PC-9 (cell line): ENCODE results near the gene ETV2. TPM values are rescaled to one million over a fixed set of nuclear protein-coding genes. Genes with fewer than 3 reads are reported as not detected.

Source experiments
- BruUV-seq: library from RNA; stranded (reverse); fragments of 400-500 nt; replicated peaks from 2 replicates; lab custom pipeline; 2021; lab: Mats Ljungman, UMichigan
- CTCF ChIA-PET: fragments of 300-600 bp; sonication (Branson Sonifier 250); formaldehyde crosslinking; loops from one replicate; lab custom pipeline; 2022; ENCODE audit warnings: antibody characterized with exemption; lab: Charles Lee
- POLR2A ChIA-PET: fragments of 300-600 bp; sonication (Branson Sonifier 250); formaldehyde crosslinking; loops from one replicate; lab custom pipeline; 2022; ENCODE audit warnings: antibody characterized with exemption; ENCODE audit not compliant: unreplicated experiment; lab: Charles Lee
- DNase-seq, 2 experiments: peaks; one replicate each; pipeline versions ENCODE4 v3.0.0 to v3.0.0-alpha.2; 2015 to 2022; ENCODE audit warnings: mixed read lengths in 1 of 2
- H2AFZ ChIP-seq: fragments of 200-600 bp; sonication (generic); 2 replicates; pipeline ENCODE4 v1.8.1; 2017; ENCODE audit warnings: antibody characterized with exemption
- H3F3A ChIP-seq: fragments of 200-600 bp; sonication (generic); 2 replicates; pipeline ENCODE4 v1.8.1; 2017; ENCODE audit warnings: antibody characterized with exemption, mild to moderate bottlenecking, low read depth; ENCODE audit not compliant: insufficient read depth
- H3K27ac ChIP-seq: fragments of 200-600 bp; sonication (generic); 2 replicates; pipeline ENCODE4 v1.6.1; 2016; ENCODE audit warnings: mixed run types
- H3K27me3 ChIP-seq: fragments of 200-600 bp; sonication (generic); 2 replicates; pipeline ENCODE4 v1.6.1; 2016; ENCODE audit warnings: low read depth, mixed run types; ENCODE audit not compliant: insufficient read depth
- H3K36me3 ChIP-seq: fragments of 200-600 bp; sonication (generic); 2 replicates; pipeline ENCODE4 v1.6.1; 2016; ENCODE audit warnings: low read depth, mixed run types
- H3K4me1 ChIP-seq: fragments of 200-600 bp; sonication (generic); replicated peaks from 2 replicates; pipeline ENCODE4 v1.6.1; 2016; ENCODE audit warnings: mixed run types; ENCODE audit not compliant: insufficient read depth
- H3K4me2 ChIP-seq: fragments of 200-600 bp; sonication (generic); 2 replicates; pipeline ENCODE4 v1.6.1; 2017; ENCODE audit warnings: mixed run types
- H3K4me3 ChIP-seq: fragments of 200-600 bp; sonication (generic); 2 replicates; pipeline ENCODE4 v1.6.1; 2016; ENCODE audit warnings: mixed run types
- H3K79me2 ChIP-seq: fragments of 200-600 bp; sonication (generic); 2 replicates; pipeline ENCODE4 v1.6.1; 2017; ENCODE audit warnings: low read depth, mixed run types
- H3K9me2 ChIP-seq: fragments of 200-600 bp; sonication (generic); 2 replicates; pipeline ENCODE4 v1.8.1; 2017; ENCODE audit warnings: mild to moderate bottlenecking; ENCODE audit not compliant: insufficient read depth
- H3K9me3 ChIP-seq: fragments of 200-600 bp; sonication (generic); 2 replicates; pipeline ENCODE4 v1.8.1; 2016; ENCODE audit warnings: low read depth; ENCODE audit not compliant: insufficient read depth
- H4K20me1 ChIP-seq: fragments of 200-600 bp; sonication (generic); 2 replicates; pipeline ENCODE4 v1.8.1; 2017; ENCODE audit not compliant: insufficient read depth
- CTCF ChIP-seq: fragments of 200-600 bp; sonication (generic); conservative IDR thresholded peaks from 2 replicates; pipeline ENCODE4 v1.6.1; 2017; ENCODE audit warnings: mixed run types, antibody characterized with exemption, mild to moderate bottlenecking, moderate library complexity
- EZH2 ChIP-seq: fragments of 200-600 bp; sonication (generic); IDR thresholded peaks from 2 replicates; pipeline ENCODE4 v1.8.0; 2017; ENCODE audit warnings: antibody characterized with exemption, low read depth
- intact Hi-C: fragments of 100-400 bp; cut with micrococcal nuclease; formaldehyde crosslinking; loops from one replicate; pipeline ENCODE4 v1.10.0; 2022; ENCODE audit not compliant: unreplicated experiment
- total RNA-seq: library from RNA; stranded (reverse); gene quantifications from 2 replicates; pipeline ENCODE4 v1.2.3, GENCODE V29; 2021

The ETV2 gene
- total RNA-seq, 1 experiment from 2014 or later: 1.8 TPM

- ChIA-PET POLR2A (no interaction called here), CTCF (no interaction called here)
- H3F3A ChIP-seq: no peaks in the 10 kb centered on the region
- no peaks in the 10 kb centered on the region for H3K27me3 ChIP-seq
- H3K27ac ChIP-seq: no peak overlapping the region
- H3K4me2 ChIP-seq: no peak overlapping the region
- H3K36me3 ChIP-seq: no peaks in the 10 kb centered on the region
- no peaks in the 10 kb centered on the region for H4K20me1 ChIP-seq
- intact Hi-C loops: no loop called here
- BruUV-seq: no TSS peak
- H2AFZ ChIP-seq: no peak overlapping the region
- TF ChIP-seq EZH2 (no peak), CTCF (no peak)
- no peaks in the 10 kb centered on the region for H3K4me1 ChIP-seq
- H3K4me3 ChIP-seq: no peak overlapping the region
- H3K9me3 ChIP-seq: no peaks in the 10 kb centered on the region
- no peaks in the 10 kb centered on the region for H3K9me2 ChIP-seq
- no peaks in the 10 kb centered on the region for H3K79me2 ChIP-seq
- DNase-seq: no peak
Measured at GRCh38 chr19:35620001-35620400, 21.5 kb upstream of the ETV2 start.

GRCh38 chr19:35621708-35622107 lies 19.8 kb upstream of the ETV2 start:
- TF ChIP-seq CTCF: no peak
- TF ChIP-seq EZH2: no peak
- POLR2A ChIA-PET: no interaction called here

GRCh38 chr19:35622750-35623149 lies 18.8 kb upstream of the ETV2 start:
- H3K4me3 ChIP-seq: no peak overlapping the region
- no peaks in the 10 kb centered on the region for H4K20me1 ChIP-seq
- DNase-seq: no peak
- H3F3A ChIP-seq: peaks cover 2% of the 10 kb centered on the region
- H3K4me2 ChIP-seq: no peak overlapping the region
- no peak overlapping the region for H2AFZ ChIP-seq
- TF ChIP-seq EZH2 (no peak), CTCF (no peak)
- POLR2A ChIA-PET: no interaction called here
- H3K9me2 ChIP-seq: no peaks in the 10 kb centered on the region
- no peak overlapping the region for H3K27ac ChIP-seq
- H3K36me3 ChIP-seq: no peaks in the 10 kb centered on the region
- no peaks in the 10 kb centered on the region for H3K4me1 ChIP-seq
- BruUV-seq: no TSS peak
- intact Hi-C loops: no loop called here
- CTCF ChIA-PET: no interaction called here
- H3K27me3 ChIP-seq: no peaks in the 10 kb centered on the region
- H3K79me2 ChIP-seq: no peaks in the 10 kb centered on the region
- no peaks in the 10 kb centered on the region for H3K9me3 ChIP-seq

More at GRCh38 chr19:35621708-35622107, 19.8 kb upstream of the ETV2 start:
- no peaks in the 10 kb centered on the region for H3K36me3 ChIP-seq
- no peaks in the 10 kb centered on the region for H4K20me1 ChIP-seq
- H3K27ac ChIP-seq: no peak overlapping the region
- no TSS peak for BruUV-seq
- no peaks in the 10 kb centered on the region for H3F3A ChIP-seq
- intact Hi-C loops: no loop called here
- CTCF ChIA-PET: no interaction called here
- H3K4me1 ChIP-seq: no peaks in the 10 kb centered on the region
- H3K4me3 ChIP-seq: no peak overlapping the region
- no peaks in the 10 kb centered on the region for H3K79me2 ChIP-seq
- no peaks in the 10 kb centered on the region for H3K27me3 ChIP-seq
- no peak overlapping the region for H2AFZ ChIP-seq
- no peaks in the 10 kb centered on the region for H3K9me2 ChIP-seq
- DNase-seq: no peak
- H3K9me3 ChIP-seq: no peaks in the 10 kb centered on the region
- no peak overlapping the region for H3K4me2 ChIP-seq
